Astrocyte (in vitro differentiated cells and primary cell): Measurements from ENCODE around the gene RPH3AL. TPM values are rescaled to one million over a fixed set of nuclear protein-coding genes. Genes with fewer than 3 reads are reported as not detected.

Source experiments
- DNase-seq: peaks from one replicate; pipeline ENCODE4 v3.0.0-alpha.2; 2010; ENCODE audit warnings: low read depth
- FAIRE-seq: peaks from 2 replicates; lab custom pipeline; 2011; peaks lifted over from hg19 to GRCh38; lab: Jason Lieb, UNC
- H2AFZ ChIP-seq: 2 replicates; pipeline ENCODE4 v1.6.0; 2012; ENCODE audit warnings: low read depth, low read length, inconsistent platforms
- H3K27ac ChIP-seq: 2 replicates; pipeline ENCODE4 v1.5.1; 2011; ENCODE audit warnings: low read depth, low read length, inconsistent platforms
- H3K27me3 ChIP-seq: 2 replicates; pipeline ENCODE4 v1.6.0; 2011; ENCODE audit warnings: low read length, inconsistent platforms; ENCODE audit not compliant: insufficient read depth
- H3K36me3 ChIP-seq: 2 replicates; pipeline ENCODE4 v1.5.1; 2011; ENCODE audit warnings: low read length, inconsistent platforms; ENCODE audit not compliant: insufficient read depth
- H3K4me1 ChIP-seq: 2 replicates; pipeline ENCODE4 v1.5.1; 2011; ENCODE audit warnings: low read length, inconsistent platforms; ENCODE audit not compliant: insufficient read depth
- H3K4me2 ChIP-seq: 2 replicates; pipeline ENCODE4 v1.6.0; 2012; ENCODE audit warnings: low read length, inconsistent platforms
- H3K4me3 ChIP-seq: 2 replicates; pipeline ENCODE4 v1.5.1; 2011; ENCODE audit warnings: low read depth, mild to moderate bottlenecking, low read length, inconsistent platforms; ENCODE audit not compliant: insufficient read depth
- H3K79me2 ChIP-seq: 2 replicates; pipeline ENCODE4 v1.6.0; 2012; ENCODE audit warnings: mild to moderate bottlenecking, low read length, inconsistent platforms; ENCODE audit not compliant: insufficient read depth
- H3K9ac ChIP-seq: 2 replicates; pipeline ENCODE4 v1.6.0; 2012; ENCODE audit warnings: mild to moderate bottlenecking, low read length, inconsistent platforms
- H3K9me3 ChIP-seq: 2 replicates; pipeline ENCODE4 v1.5.1; 2012; ENCODE audit warnings: low read depth, mild to moderate bottlenecking, low read length, inconsistent platforms; ENCODE audit not compliant: insufficient read depth
- H4K20me1 ChIP-seq: 2 replicates; pipeline ENCODE4 v1.6.0; 2012; ENCODE audit warnings: low read length, inconsistent platforms; ENCODE audit not compliant: insufficient read depth
- H3K27ac Mint-ChIP-seq: one replicate; pipeline ENCODE4 v1.8.0; 2021; ENCODE audit warnings: mild to moderate bottlenecking, mixed read lengths; ENCODE audit not compliant: unreplicated experiment
- H3K27me3 Mint-ChIP-seq: one replicate; pipeline ENCODE4 v1.8.0; 2021; ENCODE audit warnings: low read depth, mixed read lengths; ENCODE audit not compliant: unreplicated experiment
- H3K36me3 Mint-ChIP-seq: one replicate; pipeline ENCODE4 v1.8.0; 2021; ENCODE audit warnings: low read depth, mixed read lengths; ENCODE audit not compliant: unreplicated experiment
- H3K4me1 Mint-ChIP-seq: one replicate; pipeline ENCODE4 v1.8.0; 2021; ENCODE audit warnings: low read depth, mixed read lengths; ENCODE audit not compliant: unreplicated experiment
- H3K4me3 Mint-ChIP-seq: one replicate; pipeline ENCODE4 v1.8.0; 2021; ENCODE audit warnings: mild to moderate bottlenecking, moderate library complexity, mixed read lengths; ENCODE audit not compliant: unreplicated experiment
- H3K9me3 Mint-ChIP-seq: one replicate; pipeline ENCODE4 v1.8.0; 2021; ENCODE audit warnings: mild to moderate bottlenecking, mixed read lengths; ENCODE audit not compliant: unreplicated experiment
- EZH2 ChIP-seq: IDR thresholded peaks from 2 replicates; pipeline ENCODE4 v1.6.1; 2012; ENCODE audit warnings: mild to moderate bottlenecking, low read length, inconsistent platforms; ENCODE audit not compliant: insufficient read depth
- total RNA-seq: library from RNA; stranded (reverse); gene quantifications from 2 replicates; pipeline ENCODE4 v1.2.1, GENCODE V29; 2021
- TF ChIP-seq, protein P1 (sequence below): IDR thresholded peaks from 2 replicates; pipeline ENCODE4 v1.5.1; 2011; ENCODE audit warnings: low read depth, mild to moderate bottlenecking, inconsistent platforms, low read length, moderate library complexity; ENCODE audit not compliant: insufficient read depth

Gene RPH3AL
- total RNA-seq, 1 donor from 2014 or later, result 3.7 TPM

DNA sequence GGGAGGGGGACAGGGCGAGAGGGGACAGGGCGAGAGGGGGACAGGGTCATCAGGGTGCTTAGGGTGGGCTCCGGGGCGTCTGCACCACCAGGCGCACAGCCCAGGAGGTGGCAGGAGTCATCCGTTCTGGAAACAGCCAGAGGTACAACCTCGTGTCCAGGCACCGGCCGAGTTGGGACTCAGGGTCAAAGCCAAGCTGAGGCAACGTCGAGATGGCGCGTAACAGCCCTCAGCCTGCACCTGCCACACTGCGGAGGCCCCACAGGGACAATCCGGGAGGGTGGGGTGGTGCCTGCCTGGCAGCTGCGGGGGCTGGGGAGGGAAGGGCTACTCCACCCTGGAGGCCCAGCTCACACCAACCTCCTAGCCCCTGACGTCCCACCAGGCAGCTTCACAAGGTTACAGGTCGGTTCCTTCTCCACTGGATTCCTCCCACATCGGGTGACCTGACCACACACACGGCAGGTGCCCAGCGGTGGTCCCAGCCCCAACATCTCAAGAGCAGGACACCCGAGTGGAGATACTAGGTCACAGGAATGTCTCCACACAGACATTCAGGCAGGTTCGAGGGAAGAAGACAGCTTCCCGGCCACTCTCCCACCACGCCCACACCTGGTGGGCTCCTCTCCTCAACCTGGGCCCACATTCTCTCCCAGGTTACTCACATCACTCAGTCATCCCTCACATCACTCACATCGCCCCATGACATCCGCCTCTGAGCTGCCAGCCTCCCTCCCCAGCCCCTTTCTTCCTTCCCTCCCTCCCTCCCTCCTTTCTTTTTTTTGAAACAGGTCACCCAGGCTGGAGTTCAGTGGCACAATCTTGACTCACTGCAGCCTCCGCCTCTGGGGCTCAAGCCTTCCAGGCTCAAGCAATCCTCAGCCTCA is 47.3 kb downstream of the RPH3AL start:
- Mint-ChIP-seq H3K4me1 (no peaks in the 10 kb centered on the region), H3K36me3 (peaks cover 5% of the 10 kb centered on the region), H3K27ac (no peak overlapping the region), H3K27me3 (peaks cover 26% of the 10 kb centered on the region), H3K4me3 (no peak overlapping the region), H3K9me3 (no peaks in the 10 kb centered on the region)
- no peak overlapping the region for H3K4me2 ChIP-seq
- no peaks in the 10 kb centered on the region for H3K79me2 ChIP-seq
- FAIRE-seq (no peak), DNase-seq (no peak)
- H4K20me1 ChIP-seq, result peaks cover 5% of the 10 kb centered on the region
- H3K4me1 ChIP-seq, result no peaks in the 10 kb centered on the region
- H3K36me3 ChIP-seq, result no peaks in the 10 kb centered on the region
- H3K27ac ChIP-seq, result no peak overlapping the region
- H2AFZ ChIP-seq, result no peak overlapping the region
- no peaks in the 10 kb centered on the region for H3K9me3 ChIP-seq
- peaks cover 14% of the 10 kb centered on the region for H3K27me3 ChIP-seq
- no peak overlapping the region for H3K4me3 ChIP-seq
- TF ChIP-seq EZH2, result no peak
- TF ChIP-seq, protein P1, sequence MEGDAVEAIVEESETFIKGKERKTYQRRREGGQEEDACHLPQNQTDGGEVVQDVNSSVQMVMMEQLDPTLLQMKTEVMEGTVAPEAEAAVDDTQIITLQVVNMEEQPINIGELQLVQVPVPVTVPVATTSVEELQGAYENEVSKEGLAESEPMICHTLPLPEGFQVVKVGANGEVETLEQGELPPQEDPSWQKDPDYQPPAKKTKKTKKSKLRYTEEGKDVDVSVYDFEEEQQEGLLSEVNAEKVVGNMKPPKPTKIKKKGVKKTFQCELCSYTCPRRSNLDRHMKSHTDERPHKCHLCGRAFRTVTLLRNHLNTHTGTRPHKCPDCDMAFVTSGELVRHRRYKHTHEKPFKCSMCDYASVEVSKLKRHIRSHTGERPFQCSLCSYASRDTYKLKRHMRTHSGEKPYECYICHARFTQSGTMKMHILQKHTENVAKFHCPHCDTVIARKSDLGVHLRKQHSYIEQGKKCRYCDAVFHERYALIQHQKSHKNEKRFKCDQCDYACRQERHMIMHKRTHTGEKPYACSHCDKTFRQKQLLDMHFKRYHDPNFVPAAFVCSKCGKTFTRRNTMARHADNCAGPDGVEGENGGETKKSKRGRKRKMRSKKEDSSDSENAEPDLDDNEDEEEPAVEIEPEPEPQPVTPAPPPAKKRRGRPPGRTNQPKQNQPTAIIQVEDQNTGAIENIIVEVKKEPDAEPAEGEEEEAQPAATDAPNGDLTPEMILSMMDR, result no peak
- no peak overlapping the region for H3K9ac ChIP-seq

DNA sequence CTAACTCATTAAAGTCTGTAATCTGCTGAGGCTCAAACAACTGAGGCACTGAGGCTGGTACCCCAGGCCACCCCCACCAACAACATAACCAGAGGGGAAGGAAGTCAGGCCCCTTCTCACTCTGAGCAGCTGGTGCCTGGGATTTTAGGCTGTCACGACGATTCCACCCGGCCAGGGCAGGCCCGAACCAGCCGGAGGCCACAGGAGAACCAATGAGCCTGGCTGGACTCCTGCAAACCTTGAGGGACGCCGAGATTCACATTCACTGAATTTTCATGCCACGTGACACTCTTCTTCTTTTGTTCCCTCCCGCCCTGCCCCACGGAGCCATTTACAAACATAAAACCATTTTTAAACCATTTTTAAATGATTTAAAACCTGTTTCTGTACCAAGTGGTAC is 48.1 kb downstream of the RPH3AL start:
- H3K27ac Mint-ChIP-seq, result no peak overlapping the region
- TF ChIP-seq, protein P1, result no peak
- TF ChIP-seq EZH2, result no peak
- no peaks in the 10 kb centered on the region for H4K20me1 ChIP-seq
- H3K27me3 ChIP-seq, result peaks cover 14% of the 10 kb centered on the region
- no peaks in the 10 kb centered on the region for H3K36me3 ChIP-seq
- no peak overlapping the region for H3K4me3 ChIP-seq
- H3K4me1 ChIP-seq, result no peaks in the 10 kb centered on the region
- H3K4me3 Mint-ChIP-seq, result no peak overlapping the region
- H2AFZ ChIP-seq, result no peak overlapping the region
- H3K79me2 ChIP-seq, result no peaks in the 10 kb centered on the region
- peaks cover 5% of the 10 kb centered on the region for H3K36me3 Mint-ChIP-seq
- no peaks in the 10 kb centered on the region for H3K9me3 ChIP-seq
- no peak overlapping the region for H3K27ac ChIP-seq
- H3K27me3 Mint-ChIP-seq, result peaks cover 23% of the 10 kb centered on the region
- no peak for FAIRE-seq
- H3K4me2 ChIP-seq, result no peak overlapping the region
- no peaks in the 10 kb centered on the region for H3K9me3 Mint-ChIP-seq
- DNase-seq, result no peak
- H3K4me1 Mint-ChIP-seq, result no peaks in the 10 kb centered on the region
- no peak overlapping the region for H3K9ac ChIP-seq

GRCh38 chr17:303168-303567 is 49.4 kb downstream of the RPH3AL start:
- FAIRE-seq (no peak), DNase-seq (no peak)
- no peaks in the 10 kb centered on the region for H3K36me3 ChIP-seq
- Mint-ChIP-seq H3K4me1 (no peaks in the 10 kb centered on the region), H3K27me3 (peaks cover 25% of the 10 kb centered on the region), H3K27ac (no peak overlapping the region), H3K36me3 (peaks cover 5% of the 10 kb centered on the region), H3K4me3 (no peak overlapping the region), H3K9me3 (no peaks in the 10 kb centered on the region)
- no peaks in the 10 kb centered on the region for H3K4me1 ChIP-seq
- no peak overlapping the region for H3K9ac ChIP-seq
- H2AFZ ChIP-seq, result no peak overlapping the region
- H3K27me3 ChIP-seq, result peaks cover 14% of the 10 kb centered on the region
- no peaks in the 10 kb centered on the region for H4K20me1 ChIP-seq
- H3K9me3 ChIP-seq, result no peaks in the 10 kb centered on the region
- H3K79me2 ChIP-seq, result no peaks in the 10 kb centered on the region
- H3K4me3 ChIP-seq, result no peak overlapping the region
- H3K27ac ChIP-seq, result no peak overlapping the region
- TF ChIP-seq, protein P1, result no peak
- TF ChIP-seq EZH2, result no peak
- H3K4me2 ChIP-seq, result no peak overlapping the region
